ENCODE results near the gene SPATA20.

Gene SPATA20

DNA sequence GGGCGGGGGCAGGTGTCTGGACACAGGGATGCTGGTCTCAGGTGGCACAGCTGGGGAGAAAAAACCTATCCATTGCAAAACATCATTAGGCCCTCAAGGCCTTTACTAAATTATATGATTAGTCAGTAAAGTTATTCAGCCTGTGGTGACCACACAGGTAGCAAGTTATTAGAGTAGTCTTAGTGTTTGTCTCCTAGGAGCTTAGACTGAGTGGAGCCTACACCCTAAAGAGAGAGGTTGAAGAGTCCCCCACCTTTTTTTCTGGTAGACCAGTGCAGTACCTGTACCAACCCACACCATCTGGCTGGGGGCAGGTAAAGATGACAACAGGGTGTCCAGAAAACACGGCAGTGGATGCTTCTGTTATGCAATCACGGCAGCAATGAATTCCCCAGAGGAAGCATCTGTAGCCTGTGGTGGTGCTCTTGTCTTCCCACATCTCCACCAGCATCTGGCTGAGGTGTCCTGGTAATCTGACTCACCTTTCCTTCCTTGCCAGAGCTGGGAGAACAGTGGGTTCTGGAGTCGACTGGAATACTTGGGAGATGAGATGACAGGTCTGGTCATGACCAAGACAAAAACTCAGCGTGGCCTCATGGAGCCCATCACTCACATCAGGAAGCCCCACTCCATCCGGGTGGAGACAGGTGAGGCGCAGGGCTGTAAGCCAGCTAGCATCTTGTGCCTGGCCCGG lies 27.7 kb upstream of the SPATA20 start:
- DNase-seq (ENCODE audit: low read depth in 2 of 3, low spot score in 1 of 3): no peak

DNA sequence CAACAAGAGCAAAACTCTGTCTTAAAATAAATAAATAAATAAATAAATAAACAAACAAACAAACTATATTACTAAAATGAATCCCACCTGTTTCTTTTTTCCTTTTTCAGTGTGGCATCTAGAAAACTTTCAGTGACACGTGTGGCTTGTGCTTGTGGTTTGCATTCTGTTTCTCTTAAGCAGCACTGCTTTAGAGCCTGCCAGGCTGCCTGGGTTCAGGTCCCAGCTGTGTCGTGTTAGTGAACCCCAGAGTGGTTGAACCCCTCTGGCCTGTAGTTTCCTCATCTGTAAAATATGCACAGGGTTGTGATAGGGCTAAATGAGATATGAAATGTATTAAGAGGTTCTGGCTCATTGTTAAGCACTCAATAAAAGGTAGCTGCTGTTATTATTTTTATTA lies 26.5 kb upstream of the SPATA20 start:
- no peak for DNase-seq (ENCODE audit: low read depth in 2 of 3, low spot score in 1 of 3)

- DNase-seq (ENCODE audit: low read depth in 2 of 3, low spot score in 1 of 3): no peak
Measured at GRCh38 chr17:50521514-50521913, 25.5 kb upstream of the SPATA20 start.

- no peak for DNase-seq (ENCODE audit: low read depth in 2 of 3, low spot score in 1 of 3)
Measured at GRCh38 chr17:50522766-50523165, 24.2 kb upstream of the SPATA20 start.

DNA sequence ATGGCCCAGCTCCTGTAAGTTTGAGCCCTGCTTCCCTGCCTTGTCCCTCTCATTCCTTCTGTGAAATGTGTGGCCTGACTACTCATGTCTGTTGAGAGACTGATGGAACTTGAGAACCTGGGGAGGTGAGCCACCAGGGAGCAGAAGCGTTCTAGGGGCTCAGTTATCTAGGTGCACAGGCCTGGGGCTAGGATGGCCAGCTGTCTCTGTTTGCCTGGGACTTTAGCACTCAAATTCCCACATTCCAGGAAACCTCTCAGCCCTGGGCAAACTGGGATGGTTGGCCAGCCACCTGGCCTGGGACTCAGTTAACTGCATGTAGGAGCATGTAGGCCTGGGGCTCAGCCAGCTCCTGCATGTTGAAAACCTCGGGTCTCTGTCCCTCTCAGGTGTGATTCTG lies 23.8 kb upstream of the SPATA20 start:
- DNase-seq (ENCODE audit: low read depth in 2 of 3, low spot score in 1 of 3): no peak

GRCh38 chr17:50524838-50525237 lies 22.1 kb upstream of the SPATA20 start:
- DNase-seq (ENCODE audit: low read depth in 2 of 3, low spot score in 1 of 3): no peak

DNA sequence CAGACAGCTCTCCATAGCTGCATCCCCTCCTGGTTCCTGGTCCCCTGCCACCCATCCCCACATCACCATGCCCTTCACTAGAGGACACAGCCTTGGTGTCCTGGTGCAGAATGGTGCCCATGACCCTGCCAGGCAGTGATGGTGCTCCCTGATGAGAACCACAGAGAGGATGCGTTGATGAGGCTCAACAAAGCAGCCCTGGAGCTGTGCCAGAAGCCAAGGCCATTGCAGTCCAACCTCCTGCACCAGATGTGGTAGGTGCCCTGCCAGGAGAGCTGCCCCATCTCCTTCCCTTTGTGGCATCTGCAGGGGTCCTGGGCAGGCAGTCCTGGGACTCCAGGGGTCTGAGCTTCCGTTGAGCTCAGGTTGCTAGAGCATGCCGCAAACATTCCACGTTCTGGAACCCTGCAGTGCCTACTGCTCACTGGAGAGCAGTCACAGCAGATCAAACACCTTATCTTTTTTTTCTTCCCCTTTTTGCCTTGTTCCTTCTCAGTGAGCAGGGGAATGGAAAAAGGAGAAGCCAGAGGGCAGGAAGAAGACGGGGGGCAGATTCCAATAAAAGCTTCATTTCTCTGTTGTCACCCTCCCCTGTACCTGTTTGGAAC lies 19.7 kb upstream of the SPATA20 start:
- DNase-seq (ENCODE audit: low read depth in 2 of 3, low spot score in 1 of 3): no peak

DNA sequence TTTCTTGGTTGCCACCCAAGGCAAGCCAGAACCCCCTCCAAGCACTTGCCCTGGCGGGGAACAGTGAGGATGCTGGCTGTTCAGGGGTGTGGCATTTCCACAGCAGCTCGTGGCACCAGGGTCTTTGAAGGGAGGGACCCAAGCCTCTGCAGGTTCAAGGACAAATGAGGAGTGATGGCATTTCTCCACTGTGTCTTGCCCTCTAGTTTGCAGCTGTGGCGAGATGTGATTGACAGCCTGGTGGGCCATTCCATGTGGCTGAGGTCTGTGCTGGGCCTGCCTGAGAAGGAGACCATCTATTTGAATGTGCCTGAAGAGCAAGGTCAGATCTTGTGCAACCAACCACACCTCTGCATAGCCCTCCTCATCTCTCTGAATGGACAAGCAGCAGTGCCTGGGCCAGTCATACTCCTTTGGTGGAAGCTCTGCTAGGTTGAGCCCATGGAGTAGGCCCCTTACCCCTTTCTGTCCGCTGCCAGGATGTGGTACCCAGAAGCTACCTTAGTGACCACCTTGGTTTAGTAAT lies 19.0 kb upstream of the SPATA20 start:
- no peak for DNase-seq (ENCODE audit: low read depth in 2 of 3, low spot score in 1 of 3)

DNA sequence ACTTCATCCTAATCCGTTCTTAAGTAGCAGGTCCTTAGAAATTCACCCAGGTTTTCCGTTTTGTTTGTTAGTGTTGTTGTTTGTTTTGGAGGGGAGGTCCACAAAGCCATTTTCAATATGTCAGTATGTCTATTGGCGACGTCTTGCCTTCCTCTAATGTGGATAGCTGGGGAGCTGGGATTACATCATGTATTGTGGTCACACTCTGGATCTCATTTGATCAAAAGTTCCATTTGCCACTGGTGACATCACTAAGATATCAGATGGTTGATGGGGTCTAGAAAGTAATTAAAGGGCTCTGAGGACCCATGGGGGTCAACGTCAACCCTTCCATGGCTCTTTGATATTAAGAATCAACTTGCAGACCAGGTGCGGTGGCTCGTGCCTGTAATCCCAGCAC lies 17.1 kb upstream of the SPATA20 start:
- no peak for DNase-seq (ENCODE audit: low read depth in 2 of 3, low spot score in 1 of 3)

- DNase-seq (ENCODE audit: low read depth in 2 of 3, low spot score in 1 of 3): no peak
Measured at GRCh38 chr17:50531428-50532025, 15.4 kb upstream of the SPATA20 start.

DNA sequence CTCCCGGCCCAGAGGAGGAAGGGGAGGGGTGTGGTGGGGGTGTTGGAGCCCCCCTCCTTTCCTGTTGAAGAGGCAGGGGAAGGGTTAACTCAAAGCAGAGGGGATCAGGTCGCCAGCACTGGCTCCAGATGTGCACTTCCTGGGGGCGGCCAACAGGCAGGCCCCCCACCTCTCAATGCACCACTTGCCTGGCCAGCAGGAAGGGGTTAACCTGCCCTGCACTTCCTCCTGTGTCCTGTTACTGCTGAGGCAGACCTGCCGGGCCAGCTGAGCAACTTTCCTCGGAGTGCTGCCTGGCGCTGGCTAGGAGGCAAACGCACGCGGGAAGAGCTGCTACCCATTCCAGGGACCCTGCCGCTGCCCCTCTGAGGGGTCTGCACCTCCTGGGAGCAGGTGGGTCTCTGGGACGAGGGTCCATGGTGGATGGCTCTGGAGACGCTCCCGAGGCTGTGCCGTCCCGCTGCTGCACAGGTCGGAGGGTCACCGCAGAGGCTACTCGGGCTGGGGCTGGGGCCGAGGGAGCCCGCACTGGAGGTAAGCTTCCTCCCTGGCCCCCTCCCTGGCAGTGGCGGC lies 14.4 kb upstream of the SPATA20 start, which contains the start of gene EPN3:
Gene EPN3 (plus strand): TSS at position 284 of the 573 bp plus-strand sequence. CDS start 3,822 bp downstream, outside the sequence.
- no peak for DNase-seq (ENCODE audit: low read depth in 2 of 3, low spot score in 1 of 3)

DNA sequence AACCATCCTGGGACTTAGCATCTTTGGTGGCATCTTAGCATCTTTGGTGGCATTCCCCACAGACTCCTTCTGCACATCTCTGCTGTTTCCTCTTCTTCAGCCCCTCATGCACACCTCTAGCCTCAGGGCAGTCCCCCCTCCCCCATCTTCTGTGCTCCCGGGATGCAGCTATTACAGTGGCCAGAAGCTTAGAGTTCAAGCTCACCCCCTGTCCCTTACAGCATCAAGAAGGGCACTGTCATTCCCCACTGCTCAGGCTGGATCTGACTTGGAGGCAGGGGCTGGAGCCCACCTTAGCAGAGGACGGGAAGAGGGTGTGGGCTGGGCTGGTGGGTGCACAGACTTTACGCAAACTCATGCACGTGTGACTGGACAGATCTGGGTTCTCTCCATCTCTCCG lies 13.8 kb upstream of the SPATA20 start:
- DNase-seq (ENCODE audit: low read depth in 2 of 3, low spot score in 1 of 3): no peak

DNA sequence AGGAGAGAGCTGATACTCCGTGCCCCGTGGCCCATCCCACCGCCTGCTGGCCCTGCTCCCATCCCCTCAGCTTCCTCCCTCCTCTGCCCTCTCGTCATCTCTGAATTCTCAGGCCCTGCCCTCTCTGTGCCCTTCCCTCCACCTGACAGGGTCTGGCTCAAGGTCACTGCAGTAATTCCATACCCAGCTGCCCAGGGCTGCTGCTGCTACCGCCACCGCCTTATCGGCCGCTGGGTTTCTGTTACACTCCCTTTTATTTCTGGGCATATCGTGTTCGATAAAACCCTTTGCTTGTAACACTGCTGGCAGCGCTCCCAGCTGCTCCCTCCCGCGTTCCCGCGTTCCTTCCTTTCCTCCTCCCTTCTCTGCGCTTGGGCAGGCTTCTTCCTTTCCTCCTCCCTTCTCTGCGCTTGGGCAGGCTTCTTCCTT lies 13.2 kb upstream of the SPATA20 start:
- no peak for DNase-seq (ENCODE audit: low read depth in 2 of 3, low spot score in 1 of 3)

GRCh38 chr17:50534222-50534978 lies 12.6 kb upstream of the SPATA20 start:
- no peak for DNase-seq (ENCODE audit: low read depth in 2 of 3, low spot score in 1 of 3)

DNA sequence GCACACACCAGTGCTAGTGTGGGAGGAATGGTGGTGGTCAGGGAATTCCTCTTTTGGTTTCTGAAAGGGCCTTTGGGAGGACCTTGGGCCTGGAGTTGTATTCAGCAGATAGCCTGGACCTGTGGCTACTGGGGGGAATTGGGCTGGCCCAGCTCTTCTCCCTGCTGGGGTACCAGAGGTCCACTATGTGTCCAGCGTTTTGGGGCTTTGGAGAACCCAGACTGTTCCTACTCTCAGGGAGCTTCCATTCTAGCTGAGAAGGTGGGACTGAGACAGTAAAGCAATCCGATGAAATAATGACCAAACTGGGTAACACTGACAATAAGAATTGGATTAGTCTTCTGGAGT lies 12.0 kb upstream of the SPATA20 start:
- no peak for DNase-seq (ENCODE audit: low read depth in 2 of 3, low spot score in 1 of 3)

GRCh38 chr17:50535407-50535806 lies 11.6 kb upstream of the SPATA20 start:
- no peak for DNase-seq (ENCODE audit: low read depth in 2 of 3, low spot score in 1 of 3)

GRCh38 chr17:50536683-50537646 lies 10.0 kb upstream of the SPATA20 start:
- DNase-seq (ENCODE audit: low read depth in 2 of 3, low spot score in 1 of 3): no peak

DNA sequence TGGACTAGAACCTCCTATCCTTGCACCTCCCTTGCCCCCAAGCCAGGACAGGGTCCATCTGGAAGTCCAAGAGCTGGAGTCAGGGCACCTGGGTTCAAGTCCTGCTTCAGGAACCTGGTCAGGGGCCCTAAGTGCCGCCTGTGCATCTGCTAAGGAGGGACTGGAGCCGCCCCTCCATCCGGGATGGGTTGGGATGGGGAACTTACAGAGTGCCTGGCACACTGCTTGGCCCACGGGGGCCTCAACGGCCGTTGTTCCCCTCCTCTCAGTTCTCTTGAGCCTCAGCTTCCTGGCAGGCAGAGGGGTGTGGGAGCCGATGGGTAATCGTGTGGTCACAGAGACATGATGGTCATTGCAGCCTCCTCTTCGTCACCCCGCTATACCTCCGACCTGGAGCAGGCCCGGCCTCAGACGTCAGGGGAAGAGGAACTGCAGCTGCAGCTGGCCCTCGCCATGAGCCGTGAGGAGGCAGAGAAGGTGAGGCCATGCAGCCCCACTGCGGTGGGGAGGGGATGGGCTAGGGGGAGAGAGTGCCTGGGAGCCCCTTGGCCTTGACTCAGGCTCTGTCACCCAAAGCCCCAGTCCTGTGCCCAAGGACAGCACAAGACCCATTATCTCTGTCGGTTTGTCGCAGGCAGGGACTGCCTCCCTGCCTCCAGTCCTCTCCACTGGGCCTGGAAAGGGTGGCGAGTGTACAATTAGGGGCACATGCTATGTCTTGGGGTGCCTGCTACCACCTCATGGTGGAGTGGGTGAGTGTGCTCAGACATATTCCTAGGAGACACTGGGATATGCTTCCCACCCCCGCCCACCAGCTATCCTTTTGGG lies 9.0 kb upstream of the SPATA20 start:
- DNase-seq (ENCODE audit: low read depth in 2 of 3, low spot score in 1 of 3): no peak

Measured in stimulated activated CD4-positive, alpha-beta T cell treated with anti-CD3 and anti-CD28 coated beads, Interleukin-12 subunit alpha, Interleukin-12 subunit beta, amount 100 ng/mL, for 48 hours (primary cell).